Suprapubic skin (tissue), 4 donors: ENCODE results near the gene DCTN2. TPM values are rescaled to one million over a fixed set of nuclear protein-coding genes. Genes with fewer than 3 reads are reported as not detected.

Experiments used
- DNase-seq, 2 donors: peaks; one replicate each; pipeline ENCODE4 v3.0.0-alpha.2; 2019; ENCODE audit warnings: low spot score in 2 of 2
- H3K27ac ChIP-seq: fragments of 200-600 bp; sonication (generic); one replicate; pipeline ENCODE4 v1.5.1; 2019
- H3K27me3 ChIP-seq: fragments of 200-600 bp; sonication (generic); one replicate; pipeline ENCODE4 v1.5.1; 2019
- H3K36me3 ChIP-seq: fragments of 200-600 bp; sonication (generic); one replicate; pipeline ENCODE4 v1.5.1; 2019
- H3K4me1 ChIP-seq: fragments of 200-600 bp; sonication (generic); one replicate; pipeline ENCODE4 v1.5.1; 2019
- H3K4me3 ChIP-seq: fragments of 200-600 bp; sonication (generic); one replicate; pipeline ENCODE4 v1.5.1; 2019; ENCODE audit warnings: mild to moderate bottlenecking
- H3K9me3 ChIP-seq: fragments of 200-600 bp; sonication (generic); one replicate; pipeline ENCODE4 v1.5.1; 2019
- CTCF ChIP-seq, 2 donors: fragments of 200-600 bp in 1 of 2; fragments of 450-650 bp in 1 of 2; sonication (generic) in 1 of 2; IDR thresholded peaks; one replicate each; pipeline ENCODE4 v1.5.1; 2016 to 2019; ENCODE audit warnings: antibody characterized with exemption in 2 of 2, mild to moderate bottlenecking in 1 of 2, moderate library complexity in 1 of 2
- EP300 ChIP-seq: sonication (generic); formaldehyde crosslinking; IDR thresholded peaks from one replicate; pipeline ENCODE4 v1.6.1; 2017; ENCODE audit warnings: antibody characterized with exemption
- POLR2A ChIP-seq, 2 donors: fragments of 450-650 bp; IDR thresholded peaks; one replicate each; pipeline ENCODE4 v1.6.1; 2017; ENCODE audit warnings: antibody characterized with exemption in 2 of 2, mild to moderate bottlenecking in 2 of 2, moderate library complexity in 2 of 2
- POLR2AphosphoS5 ChIP-seq, 3 donors: sonication (generic); formaldehyde crosslinking; IDR thresholded peaks; one replicate each; pipeline ENCODE4 v1.6.1; 2017; ENCODE audit warnings: antibody characterized with exemption in 3 of 3
- WGBS: methylation state at CpG from one replicate; pipeline ENCODE4 v1.1.5; 2018; 5-methylcytosine and 5-hydroxymethylcytosine counted together
- total RNA-seq, 4 donors: library from RNA; depleted of rRNA; stranded (reverse); fragments of >200 nt; gene quantifications; one replicate each; pipeline ENCODE4 v1.1.0, GENCODE V29; 2016

DCTN2 gene
- total RNA-seq, 4 donors from 2014 or later, result 152 to 242 (median 185) TPM

- Histone ChIP-seq H3K27ac (peak within 1 kb of the TSS; percentile 66), H3K9me3 (no peaks in the 10 kb centered on the region), H3K4me3 (peak within 1 kb of the TSS; percentile 80), H3K27me3 (no peaks in the 10 kb centered on the region), H3K36me3 (peaks cover 36% of the 10 kb centered on the region), H3K4me1 (peaks cover 17% of the 10 kb centered on the region)
- 8% methylated on average over 47 of the region's 47 CpGs for WGBS
- DNase-seq, result peak; percentile 95 to 96
- TF ChIP-seq CTCF (IDR thresholded peaks at IDR 0.05) (no peak), EP300 (no peak), POLR2A (IDR thresholded peaks at IDR 0.05) (peak in 1 of 2 donors; percentile 59), POLR2AphosphoS5 (IDR thresholded peaks at IDR 0.05) (peak in 2 of 3 donors; percentile 69 to 79)
Measured at GRCh38 chr12:57487597-57488401, 59.2 kb downstream of the DCTN2 start, which contains the start of gene MARS1. TSS of gene MARS1 (plus strand) at chr12:57488068. CDS start at chr12:57488091, 23 bp downstream.

GRCh38 chr12:57487055-57487596, 59.9 kb downstream of the DCTN2 start:
- H3K4me1 ChIP-seq, result peaks cover 17% of the 10 kb centered on the region
- no peaks in the 10 kb centered on the region for H3K27me3 ChIP-seq
- 86% methylated on average over 27 of the region's 27 CpGs for WGBS
- no peak for TF ChIP-seq EP300
- TF ChIP-seq POLR2AphosphoS5 (IDR thresholded peaks at IDR 0.05), result no peak
- TF ChIP-seq POLR2A (IDR thresholded peaks at IDR 0.05), result no peak
- TF ChIP-seq CTCF (IDR thresholded peaks at IDR 0.05), result no peak
- H3K4me3 ChIP-seq, result peak overlapping the region; percentile 80
- peaks cover 29% of the 10 kb centered on the region for H3K36me3 ChIP-seq
- no peak overlapping the region for H3K27ac ChIP-seq
- no peaks in the 10 kb centered on the region for H3K9me3 ChIP-seq
- DNase-seq, result no peak

GRCh38 chr12:57485695-57486094, 61.3 kb downstream of the DCTN2 start:
- H3K27me3 ChIP-seq, result no peaks in the 10 kb centered on the region
- no peak overlapping the region for H3K4me3 ChIP-seq
- no peak overlapping the region for H3K27ac ChIP-seq
- peaks cover 15% of the 10 kb centered on the region for H3K36me3 ChIP-seq
- peaks cover 17% of the 10 kb centered on the region for H3K4me1 ChIP-seq
- TF ChIP-seq POLR2AphosphoS5 (IDR thresholded peaks at IDR 0.05), result no peak
- TF ChIP-seq POLR2A (IDR thresholded peaks at IDR 0.05), result no peak
- TF ChIP-seq EP300, result no peak
- TF ChIP-seq CTCF (IDR thresholded peaks at IDR 0.05), result no peak
- no peak for DNase-seq
- H3K9me3 ChIP-seq, result no peaks in the 10 kb centered on the region

GRCh38 chr12:57483466-57483865, 63.5 kb downstream of the DCTN2 start:
- H3K4me3 ChIP-seq, result no peak overlapping the region
- WGBS, result 59% methylated on average over 5 of the region's 5 CpGs
- DNase-seq, result no peak
- peaks cover 6% of the 10 kb centered on the region for H3K4me1 ChIP-seq
- H3K36me3 ChIP-seq, result no peaks in the 10 kb centered on the region
- no peaks in the 10 kb centered on the region for H3K27me3 ChIP-seq
- no peak overlapping the region for H3K27ac ChIP-seq
- no peak for TF ChIP-seq POLR2AphosphoS5 (IDR thresholded peaks at IDR 0.05)
- no peak for TF ChIP-seq CTCF (IDR thresholded peaks at IDR 0.05)
- no peak for TF ChIP-seq POLR2A (IDR thresholded peaks at IDR 0.05)
- TF ChIP-seq EP300, result no peak
- no peaks in the 10 kb centered on the region for H3K9me3 ChIP-seq

- no peak overlapping the region for H3K4me3 ChIP-seq
- no peaks in the 10 kb centered on the region for H3K36me3 ChIP-seq
- no peak for TF ChIP-seq CTCF (IDR thresholded peaks at IDR 0.05)
- TF ChIP-seq POLR2A (IDR thresholded peaks at IDR 0.05), result no peak
- no peak for TF ChIP-seq EP300
- no peak for TF ChIP-seq POLR2AphosphoS5 (IDR thresholded peaks at IDR 0.05)
- H3K9me3 ChIP-seq, result no peaks in the 10 kb centered on the region
- no peak for DNase-seq
- peaks cover 9% of the 10 kb centered on the region for H3K27me3 ChIP-seq
- H3K4me1 ChIP-seq, result no peaks in the 10 kb centered on the region
- H3K27ac ChIP-seq, result no peak overlapping the region
- WGBS, result 77% methylated on average over 1 of the region's 1 CpG
Measured at GRCh38 chr12:57481671-57482070, 65.3 kb downstream of the DCTN2 start.
